Fibroblast of mammary gland (primary cell): ENCODE results near the gene MTRR.

Experiments used
- DNase-seq: peaks from one replicate; pipeline ENCODE4 v3.0.0-alpha.2; 2010; ENCODE audit warnings: low read depth
- H3K4me3 ChIP-seq: 2 replicates; pipeline ENCODE4 v1.5.1; 2011; ENCODE audit warnings: low read depth, mild to moderate bottlenecking, low read length, moderate library complexity; ENCODE audit not compliant: control insufficient read depth
- CTCF ChIP-seq: conservative IDR thresholded peaks from 2 replicates; pipeline ENCODE4 v1.5.1; 2011; ENCODE audit warnings: low read depth, low read length, inconsistent platforms; ENCODE audit not compliant: control insufficient read depth, insufficient read depth

MTRR gene

GRCh38 chr5:7875151-7875550 lies 6.2 kb downstream of the MTRR start:
- TF ChIP-seq CTCF = no peak
- H3K4me3 ChIP-seq = no peak overlapping the region
- DNase-seq = no peak

- peak; percentile 78 for DNase-seq
- H3K4me3 ChIP-seq = no peak overlapping the region
- TF ChIP-seq CTCF = no peak
These were observed 7.9 kb downstream of the MTRR start for GRCh38 chr5:7876867-7877266.

GRCh38 chr5:7877851-7878250 lies 8.9 kb downstream of the MTRR start:
- TF ChIP-seq CTCF = no peak
- DNase-seq = no peak
- no peak overlapping the region for H3K4me3 ChIP-seq

- DNase-seq = peak; percentile 78
- no peak overlapping the region for H3K4me3 ChIP-seq
- TF ChIP-seq CTCF = no peak
These were observed 9.5 kb downstream of the MTRR start for GRCh38 chr5:7878381-7878873.

DNA sequence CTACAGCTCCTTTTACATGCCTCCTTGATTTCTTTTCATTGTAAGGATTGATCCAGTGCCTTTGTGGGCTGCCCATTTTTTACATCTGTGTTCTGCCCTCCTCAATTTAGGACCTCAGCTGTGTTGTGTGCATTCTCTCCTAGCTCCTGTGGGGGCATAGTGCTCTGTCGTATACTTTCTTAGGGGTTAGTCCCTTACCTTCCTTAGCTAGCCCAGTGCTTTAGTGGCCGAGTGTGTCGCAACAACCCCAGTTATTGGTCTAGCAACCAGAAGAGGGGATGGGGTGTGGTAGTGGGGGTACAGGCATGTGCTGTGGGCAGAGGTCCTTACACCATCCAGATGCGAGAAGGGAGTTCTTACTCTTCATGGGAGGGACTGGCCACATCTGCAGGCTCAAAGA lies 12.1 kb downstream of the MTRR start:
- no peak overlapping the region for H3K4me3 ChIP-seq
- DNase-seq = no peak
- no peak for TF ChIP-seq CTCF

DNA sequence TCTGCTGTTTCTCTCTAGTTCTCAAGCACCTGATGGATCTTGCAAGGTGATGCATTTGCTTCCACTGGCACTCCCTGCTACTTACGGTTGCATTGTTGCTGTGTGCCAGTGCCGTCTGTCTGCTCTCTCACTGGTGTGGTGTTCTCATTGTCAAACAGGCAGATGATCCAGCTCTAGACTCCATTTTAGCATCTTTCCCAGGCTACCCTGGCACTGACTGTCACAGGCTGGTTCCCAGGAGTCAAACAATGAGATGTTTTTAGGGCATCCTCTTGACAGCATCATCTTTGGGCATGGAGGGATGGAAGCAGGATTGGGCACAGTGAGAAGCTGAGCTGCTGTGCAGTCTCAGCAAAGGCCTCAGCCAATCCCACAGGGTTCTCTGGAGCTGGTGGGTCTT lies 12.9 kb downstream of the MTRR start:
- H3K4me3 ChIP-seq = no peak overlapping the region
- TF ChIP-seq CTCF = no peak
- no peak for DNase-seq

DNA sequence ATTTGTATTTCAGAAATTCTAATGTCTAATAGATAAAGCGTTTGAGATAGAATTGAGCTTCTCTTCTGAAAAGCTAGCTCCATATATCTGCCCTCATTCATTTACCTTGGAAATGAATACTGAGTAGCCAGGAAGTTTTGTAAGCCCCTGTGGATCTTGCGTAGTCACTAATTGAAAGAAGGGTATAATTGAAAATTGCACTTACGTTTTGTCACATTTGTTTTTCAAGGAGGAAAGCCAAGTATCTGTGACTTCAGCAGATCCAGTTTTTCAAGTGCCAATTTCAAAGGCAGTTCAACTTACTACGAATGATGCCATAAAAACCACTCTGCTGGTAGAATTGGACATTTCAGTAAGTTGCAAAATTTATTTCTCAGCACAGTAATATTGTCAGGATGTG lies 14.0 kb downstream of the MTRR start:
- TF ChIP-seq CTCF = no peak
- no peak for DNase-seq
- no peak overlapping the region for H3K4me3 ChIP-seq
